Lung (tissue), 12 donors: Measurements from ENCODE around the gene PMM1. TPM values are rescaled to one million over a fixed set of nuclear protein-coding genes. Genes with fewer than 3 reads are reported as not detected.

Experiments
- ATAC-seq: fragments of 200-7000 bp; cut with Tn5 transposase; one replicate; pipeline ENCODE4 v1.9.1; 2020; ENCODE audit warnings: moderate number of reproducible peaks; ENCODE audit not compliant: insufficient read depth, low FRiP score
- DNase-seq, 3 donors: peaks; one replicate each; pipeline ENCODE4 v3.0.0-alpha.2; 2013 to 2017
- H3K27ac ChIP-seq, 2 donors: one replicate each; pipeline ENCODE4 v1.5.1; 2013; ENCODE audit warnings: mild to moderate bottlenecking in 2 of 2, moderate library complexity in 2 of 2, control low read depth in 1 of 2, inconsistent platforms in 1 of 2, low read depth in 1 of 2, low read length in 1 of 2
- H3K27me3 ChIP-seq, 3 donors: one replicate each; pipeline ENCODE4 v1.5.1; 2013; ENCODE audit warnings: low read length in 2 of 3; ENCODE audit not compliant: control insufficient read depth in 3 of 3, insufficient read depth in 3 of 3
- H3K36me3 ChIP-seq, 4 donors: one replicate each; pipeline ENCODE4 v1.5.1; 2013; ENCODE audit warnings: low read length in 4 of 4, mild to moderate bottlenecking in 1 of 4, moderate library complexity in 1 of 4; ENCODE audit not compliant: control insufficient read depth in 4 of 4, insufficient read depth in 4 of 4
- H3K4me1 ChIP-seq, 5 donors: one replicate each; pipeline ENCODE4 v1.5.1; 2013; ENCODE audit warnings: low read length in 5 of 5, mild to moderate bottlenecking in 2 of 5, moderate library complexity in 1 of 5; ENCODE audit not compliant: control insufficient read depth in 5 of 5, insufficient read depth in 5 of 5
- H3K4me3 ChIP-seq: one replicate; pipeline ENCODE4 v1.5.1; 2013; ENCODE audit warnings: mild to moderate bottlenecking, control low read depth, moderate library complexity
- H3K9ac ChIP-seq, 2 donors: one replicate each; pipeline ENCODE4 v1.5.1; 2013; ENCODE audit warnings: low read length in 2 of 2, control low read depth in 1 of 2; ENCODE audit not compliant: insufficient read depth in 1 of 2
- H3K9me3 ChIP-seq, 4 donors: one replicate each; pipeline ENCODE4 v1.5.1; 2013; ENCODE audit warnings: low read length in 3 of 4, mild to moderate bottlenecking in 1 of 4, moderate library complexity in 1 of 4; ENCODE audit not compliant: control insufficient read depth in 4 of 4, insufficient read depth in 3 of 4
- WGBS, 2 donors: extraction: QIAGEN DNeasy Blood & Tissue Kit; methylation state at CpG; one replicate each; pipeline ENCODE4 v1.1.7; 2013; 5-methylcytosine and 5-hydroxymethylcytosine counted together
- polyA plus RNA-seq, 2 donors: library from polyadenylated mRNA; stranded (reverse); fragments of 200-250 nt; gene quantifications; one replicate each; pipeline ENCODE4 v1.2.1, GENCODE V29; 2013
- total RNA-seq, 2 donors: library from RNA; depleted of rRNA in 1 of 2; stranded (reverse); fragments of >200 nt in 1 of 2; gene quantifications; one replicate each; pipeline ENCODE4 v1.2.1, GENCODE V29; 2014 to 2021
- TF ChIP-seq, protein P1 (sequence below): IDR thresholded peaks from 2 replicates; pipeline ENCODE4 v1.5.1; 2012; ENCODE audit warnings: mild to moderate bottlenecking; ENCODE audit errors: control extremely low read depth, extremely low read depth
- donor health status: control.
- donor health status: control.
- donor health status: Bipolar disorder and iron deficiency.
- donor health status: healthy.
- donor health status: DM: yes; HTN: yes; CAD: no.

PMM1 gene
- total and polyA plus RNA-seq, 4 donors, result 23.0 to 62.2 (median 44.0) TPM

DNA sequence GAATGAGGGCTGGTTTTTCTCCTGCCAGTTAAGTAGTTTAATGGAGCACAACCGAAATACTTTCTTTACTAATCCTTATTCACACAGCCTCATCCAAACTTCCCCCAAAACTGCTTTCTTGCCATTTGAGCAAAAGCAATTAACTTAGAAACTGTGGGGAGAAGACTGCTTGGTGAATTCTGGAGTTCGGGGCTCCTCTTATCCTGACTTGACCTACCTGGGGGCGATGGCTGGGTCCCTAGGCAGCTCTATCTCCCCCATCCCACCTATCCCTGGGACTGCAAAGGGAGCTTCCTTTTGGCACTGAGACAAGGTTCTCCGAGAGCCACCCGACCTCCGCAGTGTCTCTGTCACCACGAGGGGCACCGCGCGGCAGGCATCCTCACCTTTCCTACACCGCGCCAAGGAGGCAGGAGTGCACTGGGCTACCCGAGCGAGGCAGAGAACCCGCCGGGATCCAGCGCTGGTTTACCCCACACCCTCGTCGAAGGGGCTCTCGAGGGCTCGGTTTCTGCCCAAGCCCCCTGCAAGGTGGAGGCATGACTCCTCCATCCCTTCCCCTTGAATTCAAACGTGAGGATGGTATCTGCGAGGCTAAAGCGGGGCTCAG is 30.4 kb upstream of the PMM1 start:
- peaks cover 4 to 21% (median 8%) of the 10 kb centered on the region in 5 donors for H3K4me1 ChIP-seq
- WGBS, 2 donors, result 2% methylated on average over 24 of the region's 24 CpGs
- peak overlapping the region; percentile 79 to 93 for H3K27ac ChIP-seq
- peak; percentile 18 to 28 (median 19) for DNase-seq
- ATAC-seq, result no peak
- no peaks in the 10 kb centered on the region for H3K9me3 ChIP-seq
- peak overlapping the region; percentile 69 for H3K4me3 ChIP-seq
- H3K36me3 ChIP-seq, result peaks cover 0 to 13% (median 6%) of the 10 kb centered on the region in 4 donors
- no peaks in the 10 kb centered on the region for H3K27me3 ChIP-seq
- peak overlapping the region; percentile 47 to 92 for H3K9ac ChIP-seq
- TF ChIP-seq, protein P1, sequence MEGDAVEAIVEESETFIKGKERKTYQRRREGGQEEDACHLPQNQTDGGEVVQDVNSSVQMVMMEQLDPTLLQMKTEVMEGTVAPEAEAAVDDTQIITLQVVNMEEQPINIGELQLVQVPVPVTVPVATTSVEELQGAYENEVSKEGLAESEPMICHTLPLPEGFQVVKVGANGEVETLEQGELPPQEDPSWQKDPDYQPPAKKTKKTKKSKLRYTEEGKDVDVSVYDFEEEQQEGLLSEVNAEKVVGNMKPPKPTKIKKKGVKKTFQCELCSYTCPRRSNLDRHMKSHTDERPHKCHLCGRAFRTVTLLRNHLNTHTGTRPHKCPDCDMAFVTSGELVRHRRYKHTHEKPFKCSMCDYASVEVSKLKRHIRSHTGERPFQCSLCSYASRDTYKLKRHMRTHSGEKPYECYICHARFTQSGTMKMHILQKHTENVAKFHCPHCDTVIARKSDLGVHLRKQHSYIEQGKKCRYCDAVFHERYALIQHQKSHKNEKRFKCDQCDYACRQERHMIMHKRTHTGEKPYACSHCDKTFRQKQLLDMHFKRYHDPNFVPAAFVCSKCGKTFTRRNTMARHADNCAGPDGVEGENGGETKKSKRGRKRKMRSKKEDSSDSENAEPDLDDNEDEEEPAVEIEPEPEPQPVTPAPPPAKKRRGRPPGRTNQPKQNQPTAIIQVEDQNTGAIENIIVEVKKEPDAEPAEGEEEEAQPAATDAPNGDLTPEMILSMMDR, result no peak

DNA sequence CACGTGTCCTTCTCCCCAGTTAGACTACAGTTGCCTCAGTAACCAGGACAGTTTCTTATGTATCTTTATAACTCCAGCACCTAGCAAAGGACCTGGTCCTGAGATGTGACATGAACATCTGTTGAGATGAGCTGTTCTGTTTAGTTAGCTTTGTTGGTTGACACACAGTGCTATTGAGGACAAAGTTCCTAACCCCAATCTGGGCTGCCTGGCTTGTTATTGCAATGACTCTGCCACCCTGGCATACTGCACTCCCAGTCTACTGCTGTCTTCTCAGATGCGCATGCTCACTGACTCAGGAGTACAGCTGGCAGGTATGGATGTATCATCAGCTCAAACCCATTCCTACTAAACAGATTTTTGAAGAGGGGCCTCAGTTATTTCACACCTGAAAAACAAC is 23.8 kb upstream of the PMM1 start:
- TF ChIP-seq, protein P1, result no peak
- no peak overlapping the region for H3K9ac ChIP-seq
- peaks cover 0 to 4% (median 0%) of the 10 kb centered on the region in 5 donors for H3K4me1 ChIP-seq
- H3K27ac ChIP-seq, result no peak overlapping the region
- H3K36me3 ChIP-seq, result peaks cover 0 to 2% (median 0%) of the 10 kb centered on the region in 4 donors
- DNase-seq (no peak), ATAC-seq (no peak)
- H3K27me3 ChIP-seq, result no peaks in the 10 kb centered on the region
- WGBS, 2 donors, result 95 to 96% methylated on average over 2 of the region's 2 CpGs
- H3K9me3 ChIP-seq, result no peaks in the 10 kb centered on the region
- no peak overlapping the region for H3K4me3 ChIP-seq

DNA sequence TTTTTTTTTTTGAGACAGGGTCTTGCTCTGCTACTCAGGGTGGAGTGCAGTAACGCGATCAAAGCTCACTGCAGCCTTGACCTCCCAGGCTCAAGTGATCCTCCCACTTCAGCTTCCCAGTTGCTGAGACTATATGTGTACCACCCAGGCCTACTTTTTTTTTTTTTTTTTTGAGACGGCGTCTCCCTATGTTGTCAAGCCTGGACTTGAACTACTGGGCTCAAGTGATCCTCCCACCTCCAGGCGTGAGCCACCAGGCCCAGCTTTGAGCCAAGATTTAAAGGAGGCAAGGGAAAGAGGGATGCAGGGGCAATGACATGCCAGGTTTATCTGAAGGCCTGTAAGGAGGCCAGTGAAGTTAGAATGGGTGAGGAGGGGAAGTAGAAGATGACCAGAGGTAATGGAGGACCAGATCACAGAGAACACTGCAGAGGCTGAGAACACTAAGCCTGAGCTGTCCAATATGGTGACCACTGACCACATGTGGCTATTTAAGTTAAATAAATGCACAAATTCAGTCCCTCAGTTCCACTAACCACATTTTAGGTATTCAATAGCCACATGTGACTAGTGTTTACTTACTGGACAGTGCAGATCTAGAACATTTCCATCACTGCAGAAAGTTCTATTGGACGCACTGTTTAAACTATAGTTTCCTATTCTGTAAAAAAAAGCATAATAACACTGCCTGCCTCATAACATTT is 23.1 kb upstream of the PMM1 start:
- no peaks in the 10 kb centered on the region for H3K27me3 ChIP-seq
- TF ChIP-seq, protein P1, result no peak
- 94 to 95% methylated on average over 6 of the region's 6 CpGs for WGBS, 2 donors

More for the DNA sequence above, 23.1 kb upstream of the PMM1 start:
- Histone ChIP-seq H3K27ac (no peak overlapping the region), H3K9ac (no peak overlapping the region), H3K9me3 (no peaks in the 10 kb centered on the region), H3K36me3 (peaks cover 0 to 2% (median under 1%) of the 10 kb centered on the region in 4 donors), H3K4me3 (no peak overlapping the region), H3K4me1 (peaks cover 0 to 4% (median 0%) of the 10 kb centered on the region in 5 donors)
- DNase-seq (no peak), ATAC-seq (no peak)
